ENCODE results near the gene CCDC88B.

The CCDC88B gene

DNA sequence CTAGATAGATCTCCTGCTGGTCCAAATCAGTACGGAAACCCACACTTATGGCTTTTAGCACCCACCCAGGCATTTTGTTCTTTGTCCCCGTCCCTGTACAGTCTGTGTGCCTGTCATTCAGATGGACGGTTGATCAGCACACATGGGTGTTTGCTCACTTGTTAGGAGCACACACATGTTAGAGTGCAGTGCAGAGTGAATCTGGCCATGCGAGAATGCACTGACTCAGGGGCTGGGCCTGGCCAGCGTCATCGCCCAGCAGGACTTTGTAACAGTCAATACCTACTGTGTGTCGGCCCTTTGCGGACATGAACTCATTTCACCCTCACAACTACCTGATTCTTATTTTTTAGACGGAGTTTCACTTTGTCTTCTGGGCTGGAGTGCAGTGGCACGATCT, 22.3 kb downstream of the CCDC88B start:
- DNase-seq (ENCODE audit: low spot score) = no peak

DNA sequence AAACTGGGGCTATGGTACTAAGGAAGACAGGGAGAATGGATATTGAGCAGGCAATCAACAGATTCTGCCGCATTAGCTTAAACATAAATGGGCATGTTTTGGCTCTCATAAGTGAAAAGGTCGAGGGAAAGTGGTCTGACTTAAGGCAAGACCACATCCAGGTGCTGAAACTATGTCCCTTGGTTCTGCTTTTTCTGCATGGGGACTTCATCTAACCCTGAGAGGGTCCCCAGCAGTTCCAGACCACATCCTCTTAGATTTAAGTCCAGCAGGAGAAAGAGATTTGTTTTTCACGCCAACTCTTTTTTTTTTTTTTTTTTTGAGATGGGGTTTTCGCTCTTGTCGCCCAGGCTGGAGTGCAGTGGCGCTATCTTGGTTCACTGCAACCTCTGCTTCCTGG, 24.4 kb downstream of the CCDC88B start:
- DNase-seq (ENCODE audit: low spot score) = no peak

DNA sequence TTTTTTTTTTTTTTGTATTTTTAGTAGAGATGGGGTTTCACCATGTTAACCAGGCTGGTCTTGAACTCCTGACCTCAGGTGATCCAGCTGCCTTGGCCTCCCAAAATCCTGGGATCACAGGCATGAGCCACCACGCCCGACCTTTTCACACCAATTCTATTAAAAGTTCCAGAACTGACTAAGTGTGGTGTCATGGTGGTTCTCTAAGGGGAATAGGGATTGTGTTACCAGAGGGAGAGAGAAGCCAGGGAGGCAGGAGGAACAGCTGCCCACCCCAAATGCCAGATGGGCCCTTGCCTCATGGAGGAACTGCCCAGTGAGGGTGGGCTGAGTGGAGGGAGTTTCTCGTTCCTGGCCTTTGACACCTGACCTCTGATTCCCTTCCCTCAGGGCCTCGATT, 24.9 kb downstream of the CCDC88B start:
- DNase-seq (ENCODE audit: low spot score) = no peak

DNA sequence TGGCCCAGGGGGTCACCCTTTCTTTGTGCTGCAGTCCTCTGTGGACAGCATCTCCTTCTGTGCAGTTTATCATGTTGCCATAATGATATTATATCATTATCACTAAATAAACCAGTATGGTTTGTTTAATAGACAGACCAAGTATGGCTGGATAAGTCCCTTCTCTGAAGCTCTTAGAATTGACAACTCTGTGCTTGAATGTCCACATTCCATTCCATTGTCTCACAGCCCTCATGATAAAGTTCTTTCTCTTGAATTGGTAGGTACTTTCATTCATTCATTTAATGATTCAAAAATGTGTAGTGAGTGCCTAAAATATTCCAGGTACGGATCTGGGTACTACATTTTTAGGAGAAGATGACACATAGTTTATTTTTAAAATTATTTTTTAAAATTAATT, 26.7 kb downstream of the CCDC88B start:
- no peak for DNase-seq (ENCODE audit: low spot score)

DNA sequence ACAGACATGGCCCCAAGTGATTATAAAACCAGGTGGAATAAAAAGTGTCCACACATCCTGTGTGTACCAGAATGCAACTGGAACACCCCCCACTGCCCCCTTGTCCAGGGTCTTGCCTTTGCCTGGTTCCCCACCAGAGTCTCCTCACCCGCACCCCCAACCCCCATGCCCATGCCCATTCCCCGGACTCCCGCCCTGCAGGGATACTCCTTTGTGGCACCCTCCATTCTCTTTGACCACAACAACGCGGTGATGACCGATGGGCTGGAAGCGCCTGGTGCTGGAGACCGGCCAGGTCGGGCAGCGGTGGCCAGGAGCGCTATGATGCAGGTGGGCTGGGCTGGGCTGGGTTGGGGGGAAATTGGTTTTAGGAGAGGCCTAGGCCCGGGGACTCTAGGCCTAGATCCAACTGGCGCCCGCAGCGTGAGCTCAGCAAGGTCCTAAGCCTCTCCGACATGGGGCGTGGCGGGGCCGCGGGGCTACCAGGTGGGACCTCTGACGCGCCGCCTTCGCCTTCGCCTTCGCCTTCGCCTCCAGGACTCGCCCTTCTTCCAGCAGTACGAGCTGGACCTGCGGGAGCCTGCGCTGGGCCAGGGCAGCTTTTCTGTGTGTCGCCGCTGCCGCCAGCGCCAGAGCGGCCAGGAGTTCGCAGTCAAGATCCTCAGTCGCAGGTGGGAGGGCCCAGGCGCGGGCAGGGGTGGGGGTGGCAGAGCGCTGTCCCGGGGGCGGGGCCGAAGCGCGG, 28.1 kb downstream of the CCDC88B start:
- DNase-seq (ENCODE audit: low spot score) = no peak

DNA sequence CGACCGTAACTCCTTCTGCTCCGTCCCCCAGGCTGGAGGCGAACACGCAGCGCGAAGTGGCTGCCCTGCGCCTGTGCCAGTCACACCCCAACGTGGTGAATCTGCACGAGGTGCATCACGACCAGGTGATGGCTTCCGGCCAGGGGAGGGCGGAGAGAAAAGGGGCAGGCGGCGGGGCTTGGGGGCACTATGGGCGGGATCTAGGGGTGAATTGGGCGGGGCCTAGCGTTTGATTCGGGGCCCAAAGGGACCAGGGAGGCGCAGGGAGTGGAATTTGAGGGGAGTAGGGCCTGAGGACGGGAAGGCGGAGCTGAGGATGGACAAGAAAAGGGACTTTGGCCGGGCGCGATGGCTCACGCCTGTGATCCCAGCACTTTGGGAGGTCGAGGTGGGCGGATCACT, 28.7 kb downstream of the CCDC88B start:
- no peak for DNase-seq (ENCODE audit: low spot score)

DNA sequence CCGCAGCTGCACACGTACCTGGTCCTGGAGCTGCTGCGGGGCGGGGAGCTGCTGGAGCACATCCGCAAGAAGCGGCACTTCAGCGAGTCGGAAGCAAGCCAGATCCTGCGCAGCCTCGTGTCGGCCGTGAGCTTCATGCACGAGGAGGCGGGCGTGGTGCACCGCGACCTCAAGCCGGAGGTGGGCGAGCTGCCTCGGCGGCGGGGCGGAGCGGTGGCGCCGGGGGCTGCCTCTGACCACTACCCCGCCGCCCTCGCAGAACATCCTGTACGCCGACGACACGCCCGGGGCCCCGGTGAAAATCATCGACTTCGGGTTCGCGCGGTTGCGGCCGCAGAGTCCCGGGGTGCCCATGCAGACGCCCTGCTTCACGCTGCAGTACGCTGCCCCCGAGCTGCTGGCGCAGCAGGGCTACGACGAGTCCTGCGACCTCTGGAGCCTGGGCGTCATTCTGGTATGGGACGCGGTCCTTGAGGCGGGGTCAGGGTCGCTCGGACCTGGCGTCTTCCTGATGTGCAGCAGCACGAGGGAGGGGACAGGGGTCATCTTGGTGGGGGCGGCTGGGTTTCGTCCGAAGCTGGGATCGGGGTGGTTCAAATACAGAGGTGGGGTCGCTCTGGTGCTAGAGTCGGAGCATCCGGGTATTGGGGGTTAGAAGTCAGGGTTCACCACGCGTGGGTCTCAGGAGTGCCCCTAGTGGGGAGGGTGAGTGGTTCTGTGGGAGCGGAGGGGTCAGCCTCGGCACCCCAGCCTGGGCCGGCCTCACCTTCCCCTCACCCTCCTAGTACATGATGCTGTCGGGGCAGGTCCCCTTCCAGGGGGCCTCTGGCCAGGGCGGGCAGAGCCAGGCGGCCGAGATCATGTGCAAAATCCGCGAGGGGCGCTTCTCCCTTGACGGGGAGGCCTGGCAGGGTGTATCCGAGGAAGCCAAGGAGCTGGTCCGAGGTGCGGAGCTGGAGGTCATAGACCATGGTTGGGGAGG, 29.7 kb downstream of the CCDC88B start:
- no peak for DNase-seq (ENCODE audit: low spot score)

DNA sequence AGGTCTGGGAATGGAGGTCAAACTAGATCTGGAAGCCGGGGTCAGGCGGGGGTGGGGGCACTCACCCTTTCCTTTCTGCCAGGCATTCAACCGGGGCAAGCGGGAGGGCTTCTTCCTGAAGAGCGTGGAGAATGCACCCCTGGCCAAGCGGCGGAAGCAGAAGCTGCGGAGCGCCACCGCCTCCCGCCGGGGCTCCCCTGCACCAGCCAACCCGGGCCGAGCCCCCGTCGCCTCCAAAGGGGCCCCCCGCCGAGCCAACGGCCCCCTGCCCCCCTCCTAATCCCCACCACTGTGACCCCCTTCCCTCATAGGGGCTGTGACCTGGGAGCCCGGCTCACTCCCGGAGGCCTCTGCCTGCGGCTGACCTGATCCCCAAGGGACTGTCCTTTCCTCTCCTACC, 31.2 kb downstream of the CCDC88B start:
- DNase-seq (ENCODE audit: low spot score) = no peak

DNA sequence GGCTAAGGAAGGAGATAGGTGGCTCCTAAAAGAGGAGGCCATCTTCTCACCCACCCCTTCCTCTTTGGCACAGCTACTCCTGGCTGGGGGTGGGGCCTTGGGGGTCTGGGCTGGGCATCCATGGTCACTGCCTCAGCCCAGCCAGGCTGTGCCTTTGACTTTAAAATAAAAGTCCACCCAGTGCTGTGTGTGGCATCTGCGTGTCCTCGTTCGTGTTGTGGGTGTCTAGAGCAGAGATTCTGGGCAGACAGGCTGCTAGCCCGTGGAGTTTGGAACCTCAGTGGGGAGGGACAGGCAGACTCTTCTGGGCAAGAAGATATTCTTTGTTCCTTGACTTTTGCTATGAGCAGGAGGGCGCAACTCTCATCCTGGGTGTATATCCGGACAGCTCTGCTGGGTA, 32.0 kb downstream of the CCDC88B start:
- DNase-seq (ENCODE audit: low spot score) = no peak

DNA sequence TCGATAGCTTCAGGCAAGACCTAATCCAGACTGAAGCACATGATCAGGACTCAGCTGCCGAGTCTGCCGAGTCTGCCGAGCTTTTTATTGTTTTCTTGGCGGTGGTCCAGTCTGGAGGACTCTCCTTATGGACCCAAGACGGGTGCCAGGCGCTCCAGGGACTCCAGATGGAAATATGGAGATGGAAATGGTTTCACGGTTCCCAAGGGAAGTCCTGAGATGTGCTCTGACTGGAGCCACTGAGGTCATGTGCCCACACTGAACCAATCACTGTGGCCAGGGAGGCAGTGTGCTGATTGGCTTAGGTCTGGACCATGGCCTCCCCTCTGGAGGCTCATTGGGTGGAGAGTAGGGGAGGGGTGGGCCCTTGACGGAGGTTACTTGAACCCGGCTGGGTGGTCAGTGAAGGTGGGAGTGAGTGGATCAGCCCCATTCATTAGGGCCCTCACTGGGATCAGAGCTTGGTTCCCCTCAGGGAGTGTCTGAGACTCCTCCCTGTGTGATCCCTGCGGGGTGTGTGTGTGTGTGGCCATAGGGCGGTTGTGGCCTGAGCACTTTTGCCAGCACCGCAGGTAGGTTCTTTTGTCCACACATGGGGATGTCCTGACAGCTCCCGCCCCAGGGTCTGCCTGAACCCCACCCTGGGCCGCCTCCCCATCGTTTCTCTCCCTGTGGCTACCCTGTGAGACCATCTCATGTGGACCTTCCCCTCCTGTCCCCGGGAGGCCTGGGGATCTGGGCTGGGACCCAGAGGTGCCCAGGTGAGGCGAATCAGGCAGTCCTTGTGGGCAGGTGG, 33.0 kb downstream of the CCDC88B start:
- no peak for DNase-seq (ENCODE audit: low spot score)

DNA sequence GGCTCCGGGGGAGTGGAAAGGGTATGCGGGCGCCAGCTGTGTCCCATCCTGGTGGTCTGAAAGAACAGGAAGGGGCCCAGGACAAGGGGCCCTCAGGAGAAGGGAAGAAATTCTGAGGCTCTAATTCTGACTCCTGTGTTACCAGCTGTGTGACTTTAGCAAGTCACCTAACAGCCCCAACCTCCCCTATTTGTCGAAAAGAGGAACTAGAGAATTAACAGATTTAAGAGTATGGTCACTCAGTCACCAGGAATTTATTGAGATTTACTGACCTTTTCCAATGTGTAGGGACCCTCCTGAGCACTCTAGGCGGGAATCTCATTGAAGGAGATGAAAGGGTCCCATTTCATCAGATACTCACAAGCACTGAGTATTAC, 33.6 kb downstream of the CCDC88B start:
- no peak for DNase-seq (ENCODE audit: low spot score)

DNA sequence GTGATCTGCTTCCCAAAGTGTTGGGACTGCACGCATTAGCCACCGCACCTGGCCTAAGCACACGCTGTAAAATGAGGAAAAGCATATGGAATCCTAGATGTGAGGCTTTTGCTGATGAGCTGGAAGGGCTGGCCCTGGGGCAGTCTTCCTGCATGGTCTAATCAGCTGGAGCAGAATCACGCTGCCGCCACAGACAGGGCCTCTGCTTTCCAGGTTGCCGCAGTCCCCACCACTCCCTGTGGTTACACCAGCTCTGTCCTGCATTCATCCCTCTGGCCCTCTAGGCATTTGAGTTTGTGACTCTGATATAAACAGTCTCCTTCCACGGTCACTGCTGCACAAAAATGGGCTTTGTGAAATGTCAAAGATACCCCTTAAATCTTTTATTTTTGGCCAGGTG, 36.1 kb downstream of the CCDC88B start:
- DNase-seq (ENCODE audit: low spot score) = no peak

DNA sequence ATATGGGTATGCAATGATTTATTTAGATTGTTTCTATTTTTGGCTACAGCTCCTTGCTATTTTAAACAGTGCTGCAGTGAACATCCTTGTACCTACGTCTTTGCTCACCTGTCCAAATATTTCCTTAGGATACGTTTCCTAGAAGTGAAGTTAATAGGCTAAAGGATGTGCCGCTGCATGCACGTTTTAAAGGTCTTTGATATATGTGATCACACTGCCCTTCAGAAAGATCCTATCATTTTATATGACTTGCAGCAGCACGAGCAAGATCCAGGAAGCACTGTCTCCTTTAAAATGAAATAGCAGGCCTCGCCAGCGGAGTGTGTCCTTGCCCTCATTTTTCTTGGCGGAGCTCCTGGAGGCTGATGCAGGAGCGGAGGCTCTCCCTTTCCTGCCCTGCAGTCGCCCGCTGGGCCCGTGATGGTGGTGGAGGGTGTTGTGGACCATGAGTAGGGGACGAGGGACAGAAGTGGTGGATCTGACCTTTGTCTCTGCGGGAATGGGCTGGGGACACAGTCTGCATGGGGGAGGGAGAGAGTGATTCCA, 38.4 kb downstream of the CCDC88B start:
- no peak for DNase-seq (ENCODE audit: low spot score)

DNA sequence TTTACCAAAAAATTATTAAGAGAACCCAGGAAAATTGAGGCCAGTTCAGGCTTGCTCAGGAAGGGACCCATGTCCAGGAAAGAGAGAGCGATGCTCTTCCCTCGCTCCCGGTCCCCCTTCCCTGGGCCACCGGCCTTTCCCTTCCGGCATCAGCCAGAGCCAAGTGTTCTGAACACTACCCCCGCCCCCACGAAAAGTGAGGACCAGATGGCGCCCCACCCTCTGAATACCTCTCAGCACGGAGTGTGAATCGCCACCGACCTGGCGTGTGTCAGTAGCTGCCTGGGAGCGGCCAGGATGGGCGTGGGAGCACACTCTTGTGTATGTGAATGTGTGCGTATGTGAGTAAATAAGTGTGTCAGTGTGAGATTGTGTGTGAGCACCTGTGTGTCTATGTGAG, 39.2 kb downstream of the CCDC88B start:
- no peak for DNase-seq (ENCODE audit: low spot score)

DNA sequence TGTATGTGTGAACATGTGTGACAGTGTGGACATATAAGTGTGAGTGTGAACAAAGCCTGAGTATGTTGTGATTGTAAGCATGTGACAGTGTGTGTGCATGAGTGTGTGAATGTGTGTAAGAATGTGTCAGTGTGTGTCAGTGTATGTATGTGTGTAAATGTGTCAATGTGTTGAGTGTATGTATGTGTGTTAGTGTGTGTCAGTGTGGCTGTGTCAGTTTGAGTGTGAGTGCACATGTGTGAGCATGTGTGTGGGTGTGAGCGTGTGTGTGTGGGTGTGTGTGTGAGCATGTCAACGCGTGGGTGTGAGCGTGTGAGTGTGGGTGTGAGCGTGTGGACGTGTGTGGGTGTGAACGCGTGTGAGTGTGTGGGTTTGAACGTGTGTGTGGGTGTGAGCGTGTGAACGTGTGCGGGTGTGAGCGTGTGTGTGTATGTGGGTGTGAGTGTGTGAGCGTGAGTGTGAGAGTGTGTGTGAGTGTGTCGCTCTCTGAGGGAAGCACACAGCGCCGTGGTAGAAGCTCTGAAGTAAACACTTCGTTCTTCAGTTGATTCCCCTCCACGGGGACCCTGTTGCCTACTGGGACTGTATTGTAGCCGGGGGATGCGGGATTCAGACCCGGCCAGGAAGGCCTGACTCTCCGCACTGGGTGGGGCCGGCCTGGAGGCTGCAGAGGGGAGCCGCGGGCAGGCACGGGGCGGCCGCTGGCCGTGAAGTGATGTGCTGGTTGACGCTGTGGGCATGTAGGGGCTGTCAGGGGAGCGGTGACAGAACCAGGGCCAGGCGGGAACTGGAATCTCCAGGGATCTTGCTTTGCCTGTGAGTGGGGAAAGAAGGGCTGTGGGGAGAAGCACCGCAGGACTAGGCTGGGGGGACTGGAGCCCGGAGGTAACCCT, 40.1 kb downstream of the CCDC88B start:
- DNase-seq (ENCODE audit: low spot score) = no peak

DNA sequence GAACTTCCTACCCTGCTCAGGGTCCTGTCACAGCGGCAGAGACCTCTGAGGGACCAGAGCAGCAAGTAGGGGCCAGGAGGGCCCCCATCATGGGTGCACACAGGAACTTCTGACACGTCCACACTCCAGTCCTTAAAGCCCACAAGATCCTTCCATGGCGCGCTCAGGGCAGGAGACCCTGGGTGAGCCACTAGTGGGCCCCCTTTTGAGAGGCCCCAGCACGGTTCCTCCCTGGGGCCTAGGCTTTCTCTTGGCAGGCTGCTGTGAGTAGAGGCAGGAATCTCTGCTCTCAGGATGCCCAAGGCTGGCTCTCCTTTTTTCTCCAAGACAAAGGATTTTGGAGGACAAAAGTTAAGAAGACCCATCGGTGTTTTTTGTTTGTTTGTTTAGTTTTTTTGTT, 41.3 kb downstream of the CCDC88B start:
- no peak for DNase-seq (ENCODE audit: low spot score)

DNA sequence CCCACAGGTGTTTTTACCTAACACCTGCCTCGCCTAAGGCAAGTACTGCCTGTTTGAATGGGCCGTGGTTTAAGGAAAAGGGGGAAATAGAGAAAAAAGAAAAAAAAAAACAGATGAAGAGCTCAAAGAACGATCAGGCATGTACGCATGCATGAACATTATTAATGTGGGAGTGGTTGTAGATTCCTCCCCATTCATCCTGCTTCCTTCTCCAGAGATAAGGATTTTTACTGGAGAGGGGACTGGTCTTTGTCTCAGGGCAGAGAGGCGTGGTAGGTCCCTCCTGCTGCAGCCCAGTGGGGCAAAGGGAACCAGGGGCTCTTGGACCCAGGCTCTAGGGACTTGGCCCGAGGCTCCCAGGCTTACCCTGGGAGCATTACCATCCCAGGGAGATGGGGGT, 42.0 kb downstream of the CCDC88B start:
- no peak for DNase-seq (ENCODE audit: low spot score)

DNA sequence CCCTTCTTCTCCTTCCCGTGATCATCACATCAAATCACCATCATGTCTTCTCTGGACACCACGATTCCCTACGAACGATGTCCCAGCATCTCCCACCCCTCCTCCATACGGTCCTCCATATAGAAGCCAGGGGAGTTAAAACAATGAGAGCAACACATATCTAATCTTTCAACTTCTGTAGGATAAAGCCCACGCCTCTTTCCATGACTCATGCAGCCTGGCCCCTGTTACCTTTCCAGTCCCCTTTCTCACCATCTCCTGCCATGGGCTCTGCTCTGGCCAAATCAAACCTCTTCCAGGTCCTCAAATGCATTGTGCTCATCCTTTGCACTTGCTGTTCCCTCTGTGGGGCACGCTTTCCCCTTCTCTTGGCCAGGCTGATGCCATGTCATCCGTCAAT, 42.6 kb downstream of the CCDC88B start:
- DNase-seq (ENCODE audit: low spot score) = no peak

DNA sequence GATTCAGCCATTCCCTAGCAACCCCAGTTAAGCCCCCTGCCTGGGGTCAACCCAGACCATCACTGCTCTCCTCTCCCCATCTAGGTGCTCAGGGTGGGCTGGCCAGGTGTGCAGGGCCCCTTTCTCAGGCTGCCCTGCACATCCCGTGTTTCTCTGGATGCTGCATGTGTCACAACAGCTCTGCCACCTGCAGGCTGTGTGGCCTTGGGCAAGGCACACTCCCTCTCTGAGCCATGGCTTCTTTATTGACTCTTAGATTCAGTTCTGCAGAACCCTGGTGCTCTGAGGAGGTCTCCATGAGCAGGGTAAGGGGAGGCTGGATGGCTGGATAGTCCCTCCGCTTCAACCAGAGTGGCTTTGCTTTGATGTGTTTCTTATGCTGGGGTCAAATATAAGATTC, 43.6 kb downstream of the CCDC88B start:
- DNase-seq (ENCODE audit: low spot score) = no peak

DNA sequence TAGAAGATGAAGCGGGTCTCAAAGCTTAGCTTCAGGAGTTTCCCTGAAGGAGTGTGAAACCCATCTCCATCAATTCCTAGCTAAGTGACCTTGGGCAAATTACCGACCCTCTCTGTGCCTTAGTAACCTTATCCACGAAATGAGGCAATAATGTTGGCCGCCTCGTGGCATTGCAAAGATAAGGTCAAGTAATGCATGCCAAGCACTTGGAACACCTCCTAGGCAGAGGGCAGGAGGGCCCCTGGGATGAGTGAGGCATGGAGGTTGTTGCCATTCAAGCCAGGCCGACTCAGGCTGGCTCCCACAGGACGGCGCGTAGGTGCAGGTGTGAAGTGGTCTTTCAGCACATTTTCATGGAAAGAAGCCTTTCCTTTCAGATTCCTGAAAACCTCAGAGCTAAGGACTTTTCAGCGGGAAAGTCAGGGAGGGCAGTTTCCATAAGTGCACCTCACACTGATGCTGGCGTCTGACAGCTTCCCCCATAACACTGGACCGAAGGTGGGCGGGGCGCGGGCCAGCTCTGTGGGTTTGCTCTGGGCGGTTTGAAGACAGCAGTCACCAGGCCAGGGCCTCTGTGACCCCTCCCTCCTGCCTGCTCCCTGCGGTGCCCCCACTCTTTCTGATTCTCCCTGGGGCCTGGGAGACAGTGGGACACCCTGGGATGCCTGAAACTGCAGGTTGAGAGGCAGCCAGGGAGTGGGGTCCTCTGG, 44.2 kb downstream of the CCDC88B start:
- DNase-seq (ENCODE audit: low spot score) = no peak

All from kidney capillary endothelial cell (primary cell).